Esophagus muscularis mucosa (tissue), 4 donors: Measurements from ENCODE around the gene ABCC3. TPM values are rescaled to one million over a fixed set of nuclear protein-coding genes. Genes with fewer than 3 reads are reported as not detected.

Experiments used
- DNase-seq: peaks from one replicate; pipeline ENCODE4 v3.0.0-alpha.2; 2017; ENCODE audit errors: extremely low spot score
- H3K27ac ChIP-seq, 4 donors: fragments of 200-600 bp; sonication (generic); replicated peaks in 1 of 4; 1 replicate in 3 of 4; 2 replicates in 1 of 4; pipeline ENCODE4 v1.5.1; 2016 to 2019; ENCODE audit warnings: mild to moderate bottlenecking in 1 of 4
- H3K27me3 ChIP-seq, 4 donors: fragments of 200-600 bp; sonication (generic); one replicate each; pipeline versions ENCODE4 v1.5.1 to v1.6.0; 2016 to 2019
- H3K36me3 ChIP-seq, 4 donors: fragments of 200-600 bp; sonication (generic); one replicate each; pipeline ENCODE4 v1.5.1; 2016 to 2019
- H3K4me1 ChIP-seq, 4 donors: fragments of 200-600 bp; sonication (generic); one replicate each; pipeline ENCODE4 v1.5.1; 2016 to 2019
- H3K4me3 ChIP-seq, 4 donors: fragments of 200-600 bp; sonication (generic); 1 replicate in 2 of 4; 2 replicates in 2 of 4; pipeline ENCODE4 v1.5.1; 2016 to 2019; ENCODE audit warnings: mild to moderate bottlenecking in 4 of 4, moderate library complexity in 1 of 4
- H3K9me3 ChIP-seq, 4 donors: fragments of 200-600 bp; sonication (generic); 1 replicate in 3 of 4; 2 replicates in 1 of 4; pipeline ENCODE4 v1.5.1; 2016 to 2019
- EP300 ChIP-seq: sonication (generic); formaldehyde crosslinking; IDR thresholded peaks from one replicate; pipeline ENCODE4 v1.6.1; 2017; ENCODE audit warnings: antibody characterized with exemption
- POLR2A ChIP-seq: fragments of 450-650 bp; IDR thresholded peaks from one replicate; pipeline ENCODE4 v1.6.1; 2017; ENCODE audit warnings: antibody characterized with exemption, moderate library complexity, mild to moderate bottlenecking, low read depth
- POLR2AphosphoS5 ChIP-seq, 2 donors: sonication (generic); formaldehyde crosslinking; IDR thresholded peaks; one replicate each; pipeline ENCODE4 v1.6.1; 2017; ENCODE audit warnings: antibody characterized with exemption in 2 of 2
- WGBS: methylation state at CpG from one replicate; pipeline ENCODE4 v1.1.5; 2018; 5-methylcytosine and 5-hydroxymethylcytosine counted together
- intact Hi-C: fragments of 100-400 bp; cut with DNase I; formaldehyde crosslinking; loops from one replicate; pipeline ENCODE4 v1.15.1; 2023
- total RNA-seq, 4 donors: library from RNA; depleted of rRNA; stranded (reverse); fragments of >200 nt; gene quantifications; one replicate each; pipeline versions ENCODE4 v1.1.0 to v1.2.1, GENCODE V29; 2016
- TF ChIP-seq, protein P1 (sequence below), 3 experiments: fragments of 200-600 bp in 2 of 3; fragments of 450-650 bp in 1 of 3; sonication (generic) in 2 of 3; IDR thresholded peaks; one replicate each; pipeline ENCODE4 v1.5.1; 2017 to 2019; ENCODE audit warnings: antibody characterized with exemption in 3 of 3, mild to moderate bottlenecking in 2 of 3, moderate library complexity in 1 of 3

Gene ABCC3
- total RNA-seq, 4 donors from 2014 or later, result 0.50 to 2.9 (median 1.9) TPM

DNA sequence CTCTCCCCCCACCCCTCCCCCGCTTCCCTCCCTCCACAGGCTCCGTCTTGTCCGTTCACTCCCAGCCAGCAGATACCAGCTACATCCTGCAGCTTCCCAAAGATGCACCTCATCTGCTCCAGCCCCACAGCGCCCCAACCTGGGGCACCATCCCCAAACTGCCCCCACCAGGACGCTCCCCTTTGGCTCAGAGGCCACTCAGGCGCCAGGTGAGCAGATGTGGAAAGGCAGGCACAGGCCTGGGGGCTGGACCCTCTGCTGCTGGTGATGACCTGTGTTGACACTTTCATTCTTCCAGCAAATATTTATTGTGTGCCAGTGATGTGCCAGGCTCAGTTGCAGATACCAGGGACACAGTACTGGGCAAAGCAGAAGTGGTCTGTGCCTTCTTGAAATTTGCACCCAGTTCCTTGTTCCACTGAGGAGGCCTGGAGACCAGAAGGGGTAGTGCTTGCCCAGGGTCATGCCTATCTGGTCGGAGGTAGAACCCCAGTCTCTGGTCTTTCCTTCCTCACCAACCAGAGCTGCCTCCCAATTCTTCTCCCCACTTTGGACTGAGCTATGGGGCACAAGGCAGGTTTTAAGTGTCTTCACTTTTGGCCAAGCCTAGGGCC lies 10.3 kb upstream of the ABCC3 start:
- intact Hi-C loops, result no loop called here
- Histone ChIP-seq H3K36me3 (no peaks in the 10 kb centered on the region), H3K4me1 (peaks cover 0 to 11% (median 8%) of the 10 kb centered on the region in 4 donors), H3K27me3 (peaks cover 0 to 54% (median 4%) of the 10 kb centered on the region in 4 donors), H3K27ac (no peak overlapping the region), H3K9me3 (no peaks in the 10 kb centered on the region), H3K4me3 (no peak overlapping the region)
- DNase-seq, result no peak
- WGBS, result 95% methylated on average over 4 of the region's 7 CpGs
- no peak for TF ChIP-seq POLR2A

DNA sequence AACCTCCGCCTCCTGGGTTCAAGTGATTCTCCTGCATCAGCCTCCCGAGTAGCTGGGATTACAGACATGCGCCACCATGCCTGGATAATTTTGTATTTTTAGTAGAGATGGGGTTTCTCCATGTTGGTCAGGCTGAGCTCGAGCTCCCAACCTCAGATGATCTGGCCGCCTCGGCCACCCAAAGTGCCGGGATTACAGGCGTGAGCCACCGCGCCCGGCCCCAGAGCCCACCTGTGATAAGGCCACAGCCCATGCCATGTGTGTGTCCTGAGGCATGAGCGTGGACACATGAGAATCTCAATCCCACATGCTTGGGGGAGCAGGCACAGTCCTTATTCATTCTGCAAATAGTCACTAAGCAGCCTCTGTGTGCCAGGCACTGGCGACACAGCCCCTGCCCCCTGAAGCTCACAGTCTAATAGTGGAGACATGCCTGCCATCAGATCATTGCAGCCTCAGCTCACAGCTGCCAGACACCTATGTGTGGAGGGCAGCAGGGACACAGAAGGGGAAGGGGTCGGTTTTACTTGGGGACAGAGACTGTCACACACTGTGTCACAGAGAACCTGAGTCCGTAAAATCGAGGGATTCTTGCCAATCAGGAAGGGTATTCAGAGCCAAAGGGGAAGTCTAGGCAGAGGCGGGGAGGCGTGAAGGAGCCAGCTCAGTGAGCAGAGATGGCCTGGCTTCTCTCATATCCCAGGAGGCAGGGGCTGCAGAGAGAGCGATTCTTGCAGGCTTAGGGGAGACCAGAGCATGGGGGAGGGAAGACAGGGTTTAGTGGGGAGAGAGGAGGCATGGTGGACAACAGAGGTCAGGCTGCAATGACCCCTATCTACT lies 9.4 kb upstream of the ABCC3 start:
- Histone ChIP-seq H3K9me3 (no peaks in the 10 kb centered on the region), H3K4me3 (no peak overlapping the region), H3K27me3 (peaks cover 0 to 62% (median 4%) of the 10 kb centered on the region in 4 donors), H3K36me3 (no peaks in the 10 kb centered on the region), H3K4me1 (peaks cover 0 to 11% (median 8%) of the 10 kb centered on the region in 4 donors), H3K27ac (no peak overlapping the region)
- no peak for DNase-seq
- TF ChIP-seq, protein P1, sequence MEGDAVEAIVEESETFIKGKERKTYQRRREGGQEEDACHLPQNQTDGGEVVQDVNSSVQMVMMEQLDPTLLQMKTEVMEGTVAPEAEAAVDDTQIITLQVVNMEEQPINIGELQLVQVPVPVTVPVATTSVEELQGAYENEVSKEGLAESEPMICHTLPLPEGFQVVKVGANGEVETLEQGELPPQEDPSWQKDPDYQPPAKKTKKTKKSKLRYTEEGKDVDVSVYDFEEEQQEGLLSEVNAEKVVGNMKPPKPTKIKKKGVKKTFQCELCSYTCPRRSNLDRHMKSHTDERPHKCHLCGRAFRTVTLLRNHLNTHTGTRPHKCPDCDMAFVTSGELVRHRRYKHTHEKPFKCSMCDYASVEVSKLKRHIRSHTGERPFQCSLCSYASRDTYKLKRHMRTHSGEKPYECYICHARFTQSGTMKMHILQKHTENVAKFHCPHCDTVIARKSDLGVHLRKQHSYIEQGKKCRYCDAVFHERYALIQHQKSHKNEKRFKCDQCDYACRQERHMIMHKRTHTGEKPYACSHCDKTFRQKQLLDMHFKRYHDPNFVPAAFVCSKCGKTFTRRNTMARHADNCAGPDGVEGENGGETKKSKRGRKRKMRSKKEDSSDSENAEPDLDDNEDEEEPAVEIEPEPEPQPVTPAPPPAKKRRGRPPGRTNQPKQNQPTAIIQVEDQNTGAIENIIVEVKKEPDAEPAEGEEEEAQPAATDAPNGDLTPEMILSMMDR (IDR thresholded peaks at IDR 0.05), result no peak
- TF ChIP-seq POLR2AphosphoS5 (IDR thresholded peaks at IDR 0.05) (no peak), POLR2A (no peak), EP300 (no peak)
- intact Hi-C loops, result no loop called here
- 89% methylated on average over 17 of the region's 19 CpGs for WGBS

DNA sequence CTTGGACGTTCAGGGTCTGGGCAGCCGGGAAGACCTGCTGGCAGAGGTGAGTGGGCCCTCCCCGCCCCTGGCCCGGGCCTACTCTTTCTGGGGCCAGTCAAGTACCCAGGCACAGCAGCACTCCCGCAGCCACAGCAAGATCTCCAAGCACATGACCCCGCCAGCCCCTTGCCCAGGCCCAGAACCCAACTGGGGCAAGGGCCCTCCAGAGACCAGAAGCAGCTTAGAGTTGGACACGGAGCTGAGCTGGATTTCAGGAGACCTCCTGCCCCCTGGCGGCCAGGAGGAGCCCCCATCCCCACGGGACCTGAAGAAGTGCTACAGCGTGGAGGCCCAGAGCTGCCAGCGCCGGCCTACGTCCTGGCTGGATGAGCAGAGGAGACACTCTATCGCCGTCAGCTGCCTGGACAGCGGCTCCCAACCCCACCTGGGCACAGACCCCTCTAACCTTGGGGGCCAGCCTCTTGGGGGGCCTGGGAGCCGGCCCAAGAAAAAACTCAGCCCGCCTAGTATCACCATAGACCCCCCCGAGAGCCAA lies 8.6 kb upstream of the ABCC3 start:
- Histone ChIP-seq H3K27ac (no peak overlapping the region), H3K4me3 (no peak overlapping the region), H3K4me1 (peaks cover 0 to 11% (median 8%) of the 10 kb centered on the region in 4 donors), H3K27me3 (peaks cover 0 to 67% (median 5%) of the 10 kb centered on the region in 4 donors), H3K9me3 (no peaks in the 10 kb centered on the region), H3K36me3 (no peaks in the 10 kb centered on the region)
- DNase-seq, result no peak
- 46% methylated on average over 6 of the region's 19 CpGs for WGBS
- TF ChIP-seq, protein P1 (IDR thresholded peaks at IDR 0.05), result peak; percentile 67 to 69 (median 69)
- TF ChIP-seq EP300 (no peak), POLR2AphosphoS5 (IDR thresholded peaks at IDR 0.05) (peak in 1 of 2 donors; percentile 35), POLR2A (no peak)
- intact Hi-C loops, result loop anchor here (2.0 kb wide), 1 partner anchor 75 kb away; no protein-coding TSS in a partner anchor

DNA sequence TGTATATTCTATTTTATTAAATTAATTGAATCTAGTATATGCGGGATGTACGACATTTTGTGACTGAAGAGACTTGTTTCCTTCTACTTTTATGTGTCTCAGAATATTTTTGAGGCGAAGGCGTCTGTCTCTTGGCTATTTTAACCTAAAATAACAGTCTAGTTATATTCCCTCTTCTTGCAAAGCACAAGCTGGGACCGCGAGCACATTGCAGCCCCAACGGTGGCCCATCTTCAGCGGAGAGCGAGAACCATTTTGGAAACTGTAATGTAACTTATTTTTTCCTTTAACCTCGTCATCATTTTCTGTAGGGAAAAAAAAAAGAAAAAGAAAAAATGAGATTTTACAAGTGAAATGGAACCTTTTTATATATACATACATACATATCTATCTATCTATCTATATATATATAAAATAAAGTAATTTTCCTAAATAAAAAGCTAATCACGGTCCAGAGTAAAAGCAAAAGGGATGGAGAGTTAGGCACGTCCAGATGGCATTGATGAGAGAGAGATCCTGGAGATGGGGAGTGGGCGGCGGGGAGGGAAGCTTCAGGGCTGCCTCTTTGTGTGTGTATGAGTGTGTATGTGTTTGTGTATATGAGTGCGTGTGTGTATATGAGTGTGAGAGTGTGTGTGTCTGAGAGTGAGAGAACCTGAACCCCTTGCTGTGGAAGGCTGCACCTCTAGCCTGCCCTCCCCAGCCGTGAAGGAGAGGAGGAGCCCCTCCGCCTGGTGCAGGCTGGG lies 7.5 kb upstream of the ABCC3 start:
- Histone ChIP-seq H3K27ac (no peak overlapping the region), H3K36me3 (no peaks in the 10 kb centered on the region), H3K9me3 (no peaks in the 10 kb centered on the region), H3K4me3 (no peak overlapping the region), H3K27me3 (peaks cover 0 to 64% (median 5%) of the 10 kb centered on the region in 4 donors), H3K4me1 (peaks cover 0 to 11% (median 8%) of the 10 kb centered on the region in 4 donors)
- 84% methylated on average over 17 of the region's 17 CpGs for WGBS
- no peak for DNase-seq
- no peak for TF ChIP-seq POLR2AphosphoS5 (IDR thresholded peaks at IDR 0.05)
- TF ChIP-seq EP300, result no peak
- no peak for TF ChIP-seq POLR2A
- TF ChIP-seq, protein P1 (IDR thresholded peaks at IDR 0.05), result no peak
- intact Hi-C loops, result loop anchor here (2.0 kb wide), 1 partner anchor 76 kb away; no protein-coding TSS in a partner anchor
